HG03342 (cell line): ENCODE results near the gene WDR27.
A peak's percentile ranks its signal among the peaks of the same experiment; 100 is the strongest.
"Not testable (repeated sequence)": the region's sequence is repeated elsewhere in the genome, so short reads cannot be mapped to it uniquely, and the experiment has no call there.

Experiments
- ATAC-seq: cut with Tn5 transposase; IDR thresholded peaks from one replicate; pipeline ENCODE4 v1.9.1; 2021; ENCODE audit warnings: mild to moderate bottlenecking, moderate library complexity; ENCODE audit not compliant: unreplicated experiment

WDR27 gene

DNA sequence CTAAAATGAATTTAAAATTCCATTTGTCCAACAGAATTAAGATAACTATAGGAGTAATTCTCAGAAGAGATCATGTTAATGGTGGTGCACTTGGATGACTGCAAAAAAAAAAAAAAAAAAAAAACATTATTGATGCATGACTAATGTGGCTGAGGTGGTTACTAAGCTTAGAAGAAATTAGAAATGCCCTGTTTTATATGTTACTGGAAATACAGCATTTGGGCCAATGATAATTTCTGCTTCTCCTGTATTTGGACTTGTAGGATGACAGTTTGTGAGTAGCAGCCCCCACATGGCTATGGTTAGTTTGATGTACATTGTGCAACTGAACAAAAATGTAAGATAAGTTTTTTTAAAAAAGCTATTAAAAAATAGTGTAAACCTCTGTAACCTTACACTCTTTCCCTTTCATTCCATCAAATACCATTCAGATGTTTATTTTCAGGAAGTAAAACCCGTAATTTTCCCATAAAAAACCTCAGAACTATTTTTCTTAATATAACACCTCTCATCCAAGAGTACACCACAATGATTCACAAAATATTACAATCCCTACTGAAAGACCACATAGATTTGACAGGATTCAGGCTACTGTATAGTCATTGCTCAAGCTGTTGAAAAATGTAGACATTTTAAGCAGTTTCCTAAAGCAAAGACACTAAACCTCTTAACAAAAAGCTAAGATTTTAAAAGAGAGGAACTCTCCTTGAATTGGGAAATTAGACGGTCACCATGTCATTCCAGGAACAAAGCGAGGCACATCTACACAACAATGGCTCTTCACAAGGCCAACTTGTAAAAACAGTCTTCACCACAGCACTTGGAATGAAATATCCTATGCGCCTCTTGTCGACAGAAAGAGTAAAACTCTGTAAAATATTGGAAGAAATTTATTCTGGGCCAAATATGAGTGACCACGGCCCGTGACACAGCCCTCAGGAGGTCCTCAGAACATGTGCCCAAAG, 83.0 kb downstream of the WDR27 start:
- no peak for ATAC-seq

DNA sequence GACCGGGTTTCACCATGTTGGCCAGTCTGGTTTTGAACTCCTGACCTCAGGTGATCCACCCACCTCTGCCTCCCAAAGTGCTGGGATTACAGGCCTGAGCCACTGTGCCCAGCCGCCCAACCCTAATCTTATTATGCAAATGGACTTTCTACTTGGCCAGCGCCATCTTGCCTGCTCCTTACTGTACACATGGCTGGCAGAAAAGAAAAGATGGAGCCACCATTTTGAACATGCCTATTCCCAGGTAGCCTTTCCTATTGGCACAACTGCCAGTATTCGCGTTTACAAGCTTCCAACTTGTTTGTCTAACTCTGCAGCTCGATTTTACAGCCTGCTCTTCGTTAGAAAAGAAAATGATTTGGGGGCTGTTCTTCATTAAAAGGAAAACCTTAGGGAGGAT, 84.3 kb downstream of the WDR27 start:
- ATAC-seq: no peak

DNA sequence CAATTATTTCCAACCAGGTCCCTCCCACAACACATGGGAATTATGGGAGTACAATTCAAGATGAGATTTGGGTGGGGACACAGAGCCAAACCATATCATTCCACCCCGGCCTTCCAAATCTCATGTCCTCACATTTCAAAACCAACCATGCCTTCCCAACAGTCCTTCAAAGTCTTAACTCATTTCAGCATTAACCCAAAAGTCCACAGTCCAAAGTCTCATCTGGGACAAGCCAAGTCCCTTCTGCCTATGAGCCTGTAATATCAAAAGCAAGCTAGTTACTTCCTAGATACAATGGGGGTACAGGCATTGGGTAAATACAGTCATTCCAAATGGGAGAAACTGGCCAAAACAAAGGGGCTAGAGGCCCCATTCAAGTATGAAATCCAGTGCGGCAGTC, 93.2 kb downstream of the WDR27 start:
- not testable (repeated sequence) for ATAC-seq

DNA sequence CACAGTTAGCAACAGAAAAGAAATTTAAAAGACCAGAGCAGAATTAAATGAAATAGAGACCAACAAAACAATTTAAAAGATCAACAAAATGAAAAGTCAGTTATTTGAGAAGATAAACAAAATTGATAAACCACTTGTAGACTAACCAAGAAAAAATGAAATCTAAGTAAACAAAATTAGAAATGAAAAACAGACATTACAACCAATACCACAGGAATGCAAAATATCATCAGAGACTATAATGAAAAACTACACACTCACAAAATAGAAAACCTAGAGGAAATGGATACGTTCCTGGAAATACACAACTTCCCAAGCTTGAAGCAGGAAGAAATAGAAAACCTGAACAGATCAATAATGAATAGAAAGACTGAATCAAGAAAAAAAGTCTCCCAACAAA, 97.8 kb downstream of the WDR27 start:
- ATAC-seq: no peak

DNA sequence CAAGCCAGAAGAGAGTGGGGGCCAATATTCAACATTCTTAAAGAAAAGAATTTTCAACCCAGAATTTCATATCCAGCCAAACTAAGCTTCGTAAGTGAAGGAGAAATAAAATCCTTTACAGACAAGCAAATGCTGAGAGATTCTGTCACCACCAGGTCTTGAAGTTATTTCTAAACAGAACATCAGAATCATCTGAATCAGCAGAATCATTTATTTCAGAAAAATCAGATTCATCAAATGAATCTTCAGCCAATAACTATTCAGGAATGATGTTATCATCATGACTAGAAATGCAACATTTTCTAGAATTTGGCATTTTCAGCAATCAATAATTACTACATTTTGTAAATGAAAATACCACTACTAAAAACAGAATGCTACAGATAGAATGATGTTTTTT, 100.7 kb downstream of the WDR27 start:
- ATAC-seq: not testable (repeated sequence)

DNA sequence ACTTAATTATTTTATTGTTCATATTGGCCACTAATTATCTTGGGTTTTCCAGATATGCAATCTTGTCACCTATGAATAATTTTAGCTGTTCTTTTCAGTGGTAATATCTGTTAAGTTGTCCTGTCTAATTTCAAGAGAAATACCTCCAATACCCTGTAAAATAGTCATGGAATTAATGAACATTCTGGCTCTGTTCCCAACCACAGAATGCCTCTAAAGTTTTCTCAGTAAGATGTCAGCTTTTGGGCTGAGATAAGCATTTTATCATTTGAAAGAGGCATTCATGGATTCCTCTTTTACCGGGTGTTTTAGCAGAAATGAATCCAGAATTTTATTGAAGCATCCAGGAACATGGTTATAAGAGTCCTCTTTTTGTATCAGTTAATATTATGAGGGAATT, 109.3 kb downstream of the WDR27 start:
- no peak for ATAC-seq

DNA sequence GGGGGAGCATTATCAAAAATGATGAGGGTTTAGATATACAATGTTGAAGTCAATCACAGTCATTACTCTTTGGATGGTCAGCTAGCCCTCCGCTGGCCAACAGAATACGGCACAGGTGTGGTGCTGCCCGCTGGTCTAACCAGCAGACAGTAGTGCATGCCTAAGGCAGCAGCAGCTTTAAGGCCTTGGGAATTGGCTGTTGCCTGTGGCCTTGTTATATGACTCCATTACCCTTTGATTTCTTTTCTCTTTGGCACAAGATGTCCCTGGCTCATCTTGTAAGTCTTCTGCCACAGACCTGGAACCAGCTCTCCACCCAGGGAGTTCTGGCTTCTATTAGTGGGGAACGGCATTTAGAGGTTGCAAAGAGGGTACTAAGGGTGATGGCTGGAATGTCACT, 110.2 kb downstream of the WDR27 start:
- no peak for ATAC-seq

DNA sequence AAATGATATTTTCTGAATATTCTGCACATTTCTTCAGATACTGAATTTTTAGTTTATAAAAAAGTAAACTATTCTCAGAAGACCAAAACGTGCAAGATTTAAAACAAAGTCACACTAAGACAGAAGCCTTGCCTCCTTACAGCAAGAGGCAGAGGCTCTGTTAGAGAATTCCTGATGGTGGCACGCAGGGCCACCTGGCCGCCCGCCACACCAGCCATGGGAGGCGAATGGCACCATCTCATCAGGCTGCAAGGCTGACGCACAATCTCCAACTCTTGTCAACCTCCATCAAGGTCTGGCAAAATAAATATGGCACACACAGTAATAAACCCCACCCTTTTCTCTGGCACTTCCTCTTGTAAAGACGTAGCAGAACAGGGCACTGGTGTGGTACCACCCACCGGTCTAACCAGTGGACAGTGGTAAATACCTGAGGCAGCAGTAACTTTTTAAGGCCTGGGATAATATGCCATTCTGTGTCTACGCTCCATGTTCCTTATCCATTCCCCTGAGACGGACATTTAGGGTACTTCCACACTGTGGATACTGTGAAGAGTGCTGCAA, 111.4 kb downstream of the WDR27 start:
- no peak for ATAC-seq

DNA sequence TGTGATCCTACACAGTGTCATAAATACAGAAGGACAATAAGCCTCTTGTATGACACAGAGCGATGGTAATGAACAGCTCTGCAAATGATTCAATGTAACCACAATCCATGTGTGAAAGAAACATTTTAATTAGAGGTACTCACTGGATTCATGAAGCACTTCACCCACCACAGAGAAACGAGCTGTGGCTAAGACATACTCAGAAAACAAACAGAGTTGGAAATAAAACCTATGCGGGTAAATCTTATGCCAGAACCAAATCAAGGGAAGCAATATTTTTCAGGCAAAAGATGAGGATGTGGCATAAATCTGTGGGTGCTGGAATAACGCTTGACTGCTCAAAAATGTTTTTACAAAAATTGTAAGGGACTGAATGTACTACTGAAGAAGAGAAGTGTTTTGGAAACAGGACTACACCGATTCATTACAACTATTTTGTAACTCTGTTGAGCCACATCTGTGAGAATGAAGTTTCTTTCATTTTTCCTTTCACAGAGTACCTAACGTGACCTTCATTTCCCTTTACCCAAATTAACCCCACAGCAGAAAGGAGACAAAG, 112.1 kb downstream of the WDR27 start:
- ATAC-seq: peak; percentile 76

DNA sequence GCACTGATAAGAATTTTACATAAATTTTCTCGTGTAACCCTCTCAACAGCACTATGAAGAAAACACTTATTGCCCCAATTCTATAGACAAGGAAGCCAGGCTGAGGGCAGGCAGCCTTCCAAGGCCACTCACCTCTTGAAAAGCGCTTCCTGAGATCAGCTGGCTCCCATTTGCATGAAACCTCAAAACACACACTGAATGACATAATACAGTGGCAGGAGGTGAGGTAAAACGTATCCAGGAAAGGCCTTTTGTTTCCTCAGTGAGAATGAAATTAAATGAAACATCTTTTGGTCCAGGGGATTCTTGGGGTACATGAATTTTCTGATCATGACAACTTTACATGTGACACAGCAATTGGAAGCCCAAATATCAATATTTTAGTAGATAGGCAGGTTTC, 112.5 kb downstream of the WDR27 start:
- peak; percentile 84 for ATAC-seq

DNA sequence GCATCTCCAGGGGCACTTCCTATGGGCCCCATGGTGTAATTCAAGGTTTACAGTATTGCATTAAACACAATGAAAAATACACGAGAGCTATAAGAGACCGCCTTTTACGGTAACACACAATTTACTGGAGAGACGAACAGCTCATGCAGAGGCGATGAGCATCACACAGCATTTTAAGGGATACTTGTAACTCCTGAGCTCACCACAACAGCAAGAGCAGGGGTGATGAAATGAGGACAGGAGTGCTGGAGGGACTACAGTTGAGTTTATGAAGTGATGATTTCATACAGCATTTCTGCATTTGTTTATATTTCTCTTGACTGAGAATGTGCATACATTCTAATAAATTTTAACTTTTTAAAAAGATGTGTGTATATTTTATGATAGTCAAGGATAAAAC, 113.9 kb downstream of the WDR27 start:
- ATAC-seq: no peak

DNA sequence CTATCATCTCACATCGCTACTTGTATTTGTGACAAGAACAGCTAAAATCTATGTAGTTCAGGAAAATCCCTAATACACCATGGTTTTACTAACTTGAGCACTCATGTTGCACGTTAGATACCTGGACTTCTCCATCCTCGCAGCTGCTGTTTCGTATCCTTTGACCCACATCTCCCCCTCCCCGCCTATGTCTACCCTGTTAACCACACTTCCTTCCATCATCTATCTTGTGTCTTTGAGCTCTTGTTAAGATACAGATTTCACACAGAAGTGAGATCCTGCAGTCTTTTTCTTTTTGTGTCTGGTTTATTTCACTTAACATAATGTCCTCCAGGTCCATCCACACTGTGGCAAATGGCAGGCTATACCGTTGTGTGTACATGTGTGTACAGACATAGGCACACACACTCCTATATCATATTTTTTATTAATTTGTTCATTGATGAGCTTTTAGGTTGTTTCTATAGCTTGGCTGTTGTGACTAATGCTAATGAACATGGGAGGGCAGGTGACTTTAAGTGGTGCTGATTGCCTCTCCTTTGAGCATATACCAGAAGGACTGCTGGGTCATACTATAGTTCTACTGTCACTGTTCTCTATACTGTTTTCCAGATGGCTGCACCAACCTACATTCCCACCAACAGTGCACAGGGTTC, 117.8 kb downstream of the WDR27 start:
- ATAC-seq: peak; percentile 57

DNA sequence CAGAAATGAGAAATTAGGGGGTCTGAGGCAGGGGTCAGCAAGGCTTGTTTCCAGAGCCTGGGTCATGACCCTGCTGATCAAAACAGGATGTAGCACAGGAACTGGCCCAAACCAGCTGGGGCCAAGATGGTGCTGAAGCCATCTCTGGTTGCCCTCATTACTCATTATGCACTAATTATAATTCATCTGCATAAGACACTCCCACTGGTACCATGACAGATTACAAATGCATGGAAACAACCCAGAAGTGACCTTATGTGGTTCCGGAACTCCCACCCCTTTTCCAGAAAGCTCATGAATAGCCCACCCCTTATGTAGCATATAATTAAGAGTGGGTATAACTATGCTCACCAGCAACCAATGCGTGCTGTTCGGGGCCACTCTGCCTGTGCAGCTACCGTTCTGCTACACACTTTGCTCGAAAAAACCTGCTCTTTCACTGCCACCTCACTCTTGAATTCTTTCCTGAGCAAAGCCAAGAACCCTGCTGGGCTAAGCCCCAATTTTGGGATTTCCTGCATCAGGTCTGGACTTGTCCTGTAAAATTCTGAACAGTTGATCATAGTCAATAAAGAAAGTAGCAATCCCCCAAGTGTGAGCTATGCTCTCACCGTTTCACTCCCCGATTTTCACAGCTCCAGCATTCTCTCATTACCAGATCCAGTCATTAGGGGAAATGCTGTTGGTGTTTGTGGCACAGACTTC, 122.3 kb downstream of the WDR27 start:
- no peak for ATAC-seq

DNA sequence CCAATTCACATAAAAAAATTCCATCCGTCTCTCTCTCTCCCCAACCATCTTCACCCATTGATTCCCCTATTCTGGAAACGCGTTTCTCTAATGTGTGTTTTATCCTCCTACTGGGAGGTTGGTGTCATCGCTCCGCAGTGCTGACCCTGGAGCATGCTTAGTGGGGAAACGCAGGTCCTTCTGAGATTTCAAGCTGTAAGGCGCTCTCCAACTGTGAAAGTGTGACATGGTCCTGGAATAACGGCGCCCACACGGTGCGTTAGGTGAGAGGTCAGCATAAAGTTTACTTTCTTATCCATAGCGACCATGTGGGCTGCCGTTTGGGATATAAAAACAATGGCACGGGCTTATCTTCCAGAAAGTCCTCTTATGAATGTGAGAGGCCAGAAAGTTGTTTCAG, 123.9 kb downstream of the WDR27 start:
- no peak for ATAC-seq

DNA sequence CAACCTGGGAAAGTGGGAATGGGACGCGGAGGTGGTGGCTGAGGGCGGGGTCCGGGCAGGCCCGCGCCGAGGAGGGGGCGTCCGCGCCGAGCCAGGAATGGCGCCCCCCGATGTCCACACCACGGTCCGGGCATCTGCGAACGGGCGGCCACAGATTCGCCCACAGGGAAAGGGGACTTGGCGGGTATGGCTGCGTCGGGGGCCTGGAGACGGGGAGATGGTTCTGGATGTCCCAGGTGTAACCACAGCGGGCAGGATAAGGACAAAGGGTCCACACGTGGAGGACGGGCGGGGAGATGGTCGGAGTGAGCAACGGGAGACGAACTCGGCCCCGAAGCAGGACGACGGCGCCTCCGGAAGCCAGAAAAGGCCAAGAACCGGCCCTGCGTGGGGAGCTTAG, 124.6 kb downstream of the WDR27 start:
- no peak for ATAC-seq

DNA sequence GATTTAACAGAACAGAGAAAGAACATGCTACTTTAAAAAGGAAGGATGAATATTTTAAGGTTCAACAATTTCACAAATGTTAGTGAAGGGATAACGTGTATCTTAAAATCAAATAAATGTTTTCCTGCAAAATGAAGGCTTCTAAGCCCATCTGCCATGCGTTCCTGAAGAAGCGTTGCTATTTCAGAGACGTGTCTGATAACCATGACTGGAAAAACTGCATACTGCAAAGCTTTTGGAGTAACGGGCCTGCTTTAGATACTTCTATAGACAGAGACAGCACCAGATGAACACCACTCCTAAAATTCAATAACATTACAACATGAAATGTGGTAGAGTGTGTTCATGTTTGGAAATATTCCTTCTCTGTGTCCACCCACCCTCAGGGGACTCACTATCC, 126.0 kb downstream of the WDR27 start:
- no peak for ATAC-seq

DNA sequence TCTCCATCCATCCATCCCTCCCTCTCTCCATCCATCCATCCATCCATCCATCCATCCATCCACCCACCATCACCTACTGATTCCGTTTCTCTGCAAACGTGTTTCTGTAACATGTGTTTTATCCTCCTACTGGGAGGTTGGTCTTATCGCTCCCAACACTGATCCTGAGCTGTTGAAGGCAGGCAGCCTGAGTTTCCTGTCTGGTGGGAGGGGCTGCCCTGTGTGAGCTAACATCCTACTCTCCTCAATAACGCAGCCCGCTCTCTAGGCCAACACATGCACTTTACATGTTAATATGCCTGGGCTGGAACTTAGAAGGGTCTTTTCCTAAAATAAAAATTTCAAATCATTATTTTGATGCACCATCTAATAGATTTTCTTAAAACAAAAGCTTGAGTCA, 126.5 kb downstream of the WDR27 start:
- no peak for ATAC-seq

DNA sequence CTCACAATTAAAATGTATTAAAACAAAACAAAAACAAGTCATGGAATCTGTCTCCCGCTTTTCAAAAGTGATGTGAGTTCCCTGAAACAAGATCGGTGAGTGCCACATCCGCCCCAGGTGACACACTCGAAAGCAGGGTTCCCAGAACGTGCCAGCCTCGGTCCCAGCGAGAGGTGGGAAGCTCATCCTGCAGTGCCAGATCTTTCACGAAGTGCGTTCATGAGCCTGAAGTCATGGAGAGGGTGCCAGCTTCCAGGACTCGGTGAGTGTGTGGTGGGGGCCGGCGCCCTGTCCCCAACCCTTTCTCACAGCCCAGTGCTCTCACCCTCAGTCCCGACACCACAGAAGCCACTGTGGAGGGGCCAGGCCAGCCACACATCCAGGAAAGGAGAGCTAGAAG, 127.4 kb downstream of the WDR27 start:
- no peak for ATAC-seq

DNA sequence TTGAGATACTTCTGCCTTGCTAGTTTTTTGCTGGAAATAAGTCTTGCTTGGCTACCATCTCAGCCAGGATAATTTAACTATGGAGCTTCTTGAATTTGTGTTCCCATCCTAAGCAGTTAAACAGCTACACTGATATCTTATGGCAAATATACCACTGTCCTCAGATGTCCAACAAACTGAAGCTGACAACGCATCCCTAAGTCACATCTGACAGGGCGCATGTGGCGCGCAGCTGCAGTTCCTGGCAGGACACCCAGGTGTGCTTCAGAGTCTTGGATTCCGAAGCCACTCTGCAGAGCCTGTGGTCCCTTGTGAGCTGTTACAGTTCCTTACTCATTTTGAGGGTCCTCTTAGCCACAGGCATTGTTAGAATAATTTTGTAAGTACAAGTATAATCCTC, 127.9 kb downstream of the WDR27 start:
- no peak for ATAC-seq

DNA sequence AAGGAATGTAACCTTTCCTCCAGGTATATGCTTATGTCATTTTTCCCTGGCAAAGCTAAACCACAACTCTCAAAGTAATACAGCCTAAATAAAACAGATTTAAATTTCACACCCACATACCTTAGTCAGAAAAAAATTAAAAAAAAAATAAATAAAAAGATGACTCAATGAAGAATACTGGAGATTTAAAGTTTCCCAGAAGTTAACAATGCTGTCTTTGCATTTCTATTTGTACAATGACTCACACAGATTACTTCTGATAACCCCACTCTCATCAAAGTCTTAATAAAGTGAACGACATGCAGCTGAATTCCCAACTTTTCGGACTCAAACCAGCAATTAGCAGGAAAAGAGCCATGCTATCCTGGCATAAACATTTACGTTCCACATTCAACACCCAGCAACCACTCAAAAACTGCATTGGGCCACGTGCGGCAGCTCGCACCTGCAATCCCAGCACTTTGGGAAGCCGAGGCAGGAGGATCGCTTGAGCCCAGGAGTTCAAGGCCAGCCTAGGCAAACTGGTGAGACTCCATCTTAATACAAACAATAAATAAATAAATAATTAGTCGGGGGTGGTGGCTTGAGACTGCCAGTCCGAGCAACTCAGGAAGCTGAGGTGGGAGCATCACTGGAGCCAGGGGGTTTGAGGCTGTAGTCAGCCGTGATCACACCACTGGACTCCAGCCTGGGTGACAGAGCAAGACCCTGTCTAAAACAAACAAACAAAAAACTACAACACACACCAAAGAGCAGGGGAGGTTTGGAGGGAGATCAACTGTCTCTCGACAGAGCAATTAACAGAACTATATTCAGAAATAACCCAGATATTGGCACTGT, 130.5 kb downstream of the WDR27 start:
- ATAC-seq: no peak
